NCI-H2081 treated with DMSO at 0.1 percent for 48 hours (cell line): ENCODE data around the gene PLEKHH3.
A peak's percentile ranks its signal among the peaks of the same experiment; 100 is the strongest.
"Not testable (repeated sequence)": the region's sequence is repeated elsewhere in the genome, so short reads cannot be mapped to it uniquely, and the experiment has no call there.

Experiments used
- DNase-seq: peaks from one replicate; lab custom pipeline; 2025; lab: John Stamatoyannopoulos, UW

PLEKHH3 gene

DNA sequence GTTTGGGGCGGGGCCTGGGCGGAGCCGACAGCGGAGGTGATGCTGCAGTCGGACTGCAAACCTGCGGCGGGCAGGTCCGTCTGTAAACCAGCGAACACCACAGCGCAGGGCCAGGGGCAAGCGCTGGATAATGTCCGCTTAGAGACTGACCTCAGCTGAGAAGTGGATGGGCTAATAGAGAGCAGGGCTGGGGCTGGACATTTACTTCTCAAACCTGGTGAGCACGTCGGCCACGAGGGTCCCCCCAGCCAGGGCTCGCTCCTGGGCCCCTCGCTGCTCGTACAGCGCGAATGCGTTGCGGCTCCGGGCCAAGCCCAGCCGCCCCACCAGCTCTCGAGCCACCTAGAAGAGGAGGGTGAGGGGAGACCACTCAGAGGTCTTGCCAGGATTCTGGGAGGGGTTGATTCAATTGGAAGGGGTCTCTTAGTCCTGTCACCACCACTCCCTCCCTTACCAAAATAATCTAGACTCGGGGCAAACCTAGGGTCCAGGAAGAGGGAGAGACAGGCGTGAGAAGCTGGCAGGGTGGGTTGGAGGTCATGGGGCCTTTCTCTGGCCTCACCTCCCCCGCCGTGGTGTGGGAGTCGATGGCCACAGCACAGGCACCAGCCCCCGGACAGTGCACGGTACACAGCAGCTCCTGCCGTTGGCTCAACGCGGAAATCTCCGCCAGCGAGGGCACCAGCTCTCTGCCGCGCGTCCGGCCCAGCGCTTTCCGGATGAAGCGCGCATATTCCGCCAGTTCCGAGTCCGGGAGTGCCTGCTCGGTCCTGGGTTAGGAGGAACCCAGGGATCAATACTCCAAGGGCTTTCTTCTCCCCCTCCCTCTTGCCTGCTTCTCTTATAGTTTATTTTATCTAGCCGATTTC, 5.8 kb downstream of the PLEKHH3 start:
- DNase-seq: no peak

DNA sequence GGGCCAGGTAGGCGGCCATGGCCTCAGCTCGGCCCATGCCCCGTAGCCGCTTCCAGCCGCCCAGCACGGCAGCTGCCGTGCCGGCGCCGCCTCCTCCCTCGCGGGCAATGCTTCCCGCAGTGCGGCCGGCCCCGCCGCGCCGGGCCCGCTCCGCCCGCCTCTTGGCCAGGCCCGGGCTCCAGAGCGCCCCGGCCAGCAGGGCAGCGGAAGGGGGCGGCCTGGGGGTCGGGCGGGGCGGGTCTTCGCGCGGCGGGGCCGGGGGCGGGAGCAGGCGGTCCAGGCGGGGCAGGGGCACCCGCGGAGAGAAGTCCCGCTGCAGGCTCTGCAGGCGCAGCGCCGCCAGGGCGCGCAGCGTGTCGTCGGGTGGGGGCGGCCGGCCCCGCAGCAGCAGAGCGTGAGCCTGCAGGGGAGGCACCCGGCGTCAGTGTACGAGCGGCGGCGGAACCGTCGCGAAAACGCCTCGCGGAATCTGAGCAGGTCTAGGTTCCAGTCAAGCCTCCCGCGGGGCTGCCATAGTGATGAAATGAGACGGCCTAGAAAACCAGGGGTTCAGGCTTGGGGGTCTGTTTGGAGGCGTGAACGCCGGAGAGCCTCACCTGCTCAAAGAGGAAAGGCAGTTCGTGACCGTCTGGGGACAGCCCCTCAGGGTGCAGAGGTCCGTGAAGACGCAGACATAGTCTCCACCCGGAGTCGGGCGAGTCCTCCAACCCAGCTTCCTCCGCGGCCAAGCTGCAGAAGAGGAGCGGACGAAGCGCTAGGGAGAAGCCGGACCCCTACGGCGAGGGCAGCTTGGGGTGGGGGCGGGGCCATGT, 6.6 kb downstream of the PLEKHH3 start:
- DNase-seq: no peak

- DNase-seq: no peak
Observed at GRCh38 chr17:42669705-42669976, 7.2 kb downstream of the PLEKHH3 start.

DNA sequence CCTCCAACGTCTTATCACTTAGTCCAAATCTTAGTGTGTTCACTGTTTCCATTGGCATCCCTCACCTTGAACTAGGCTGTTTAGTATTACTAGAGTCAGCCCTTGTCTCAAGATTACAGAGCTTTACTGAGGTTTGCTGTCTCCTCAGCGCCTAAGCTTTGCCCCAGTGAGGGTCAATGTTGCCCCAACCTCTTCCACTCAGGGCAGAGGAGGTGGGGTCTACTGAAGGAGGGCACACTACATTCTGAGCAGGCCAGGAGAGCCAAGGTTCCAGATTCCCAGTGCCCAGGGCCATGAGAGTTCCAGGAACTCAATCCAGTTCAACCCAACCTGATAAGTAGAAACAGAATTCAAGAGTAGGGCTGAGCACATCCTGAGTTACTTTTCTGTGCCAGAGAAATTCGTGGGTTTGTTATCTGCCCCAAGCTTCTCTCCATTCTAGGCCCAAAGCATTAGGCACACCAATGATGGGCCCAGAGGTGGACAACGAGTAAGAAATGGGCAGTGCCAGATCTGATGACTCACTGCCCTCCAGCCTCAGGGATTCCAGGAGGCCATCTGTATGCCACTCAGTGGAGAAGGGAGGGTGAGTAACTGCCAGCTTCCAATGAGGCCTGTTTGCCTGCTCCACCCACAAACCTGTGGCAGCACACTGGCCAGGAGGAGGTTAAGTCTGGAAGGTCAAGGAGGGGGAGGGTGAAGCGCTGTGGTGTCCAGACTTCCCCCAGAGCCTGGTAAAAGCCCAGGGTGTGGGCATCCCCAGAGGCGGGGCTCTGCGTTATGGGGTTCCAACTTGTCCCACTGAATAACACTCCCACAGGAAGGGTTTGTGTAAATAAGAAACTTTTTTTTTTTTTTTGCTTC, 9.5 kb downstream of the PLEKHH3 start:
- no peak for DNase-seq

GRCh38 chr17:42666126-42666525, 10.7 kb downstream of the PLEKHH3 start:
- not testable (repeated sequence) for DNase-seq

GRCh38 chr17:42665581-42666001, 11.2 kb downstream of the PLEKHH3 start:
- no peak for DNase-seq

- DNase-seq: no peak
Observed at GRCh38 chr17:42660692-42661345, 16.0 kb downstream of the PLEKHH3 start.

- DNase-seq: not testable (repeated sequence)
Observed at GRCh38 chr17:42659932-42660274, 16.9 kb downstream of the PLEKHH3 start.

DNA sequence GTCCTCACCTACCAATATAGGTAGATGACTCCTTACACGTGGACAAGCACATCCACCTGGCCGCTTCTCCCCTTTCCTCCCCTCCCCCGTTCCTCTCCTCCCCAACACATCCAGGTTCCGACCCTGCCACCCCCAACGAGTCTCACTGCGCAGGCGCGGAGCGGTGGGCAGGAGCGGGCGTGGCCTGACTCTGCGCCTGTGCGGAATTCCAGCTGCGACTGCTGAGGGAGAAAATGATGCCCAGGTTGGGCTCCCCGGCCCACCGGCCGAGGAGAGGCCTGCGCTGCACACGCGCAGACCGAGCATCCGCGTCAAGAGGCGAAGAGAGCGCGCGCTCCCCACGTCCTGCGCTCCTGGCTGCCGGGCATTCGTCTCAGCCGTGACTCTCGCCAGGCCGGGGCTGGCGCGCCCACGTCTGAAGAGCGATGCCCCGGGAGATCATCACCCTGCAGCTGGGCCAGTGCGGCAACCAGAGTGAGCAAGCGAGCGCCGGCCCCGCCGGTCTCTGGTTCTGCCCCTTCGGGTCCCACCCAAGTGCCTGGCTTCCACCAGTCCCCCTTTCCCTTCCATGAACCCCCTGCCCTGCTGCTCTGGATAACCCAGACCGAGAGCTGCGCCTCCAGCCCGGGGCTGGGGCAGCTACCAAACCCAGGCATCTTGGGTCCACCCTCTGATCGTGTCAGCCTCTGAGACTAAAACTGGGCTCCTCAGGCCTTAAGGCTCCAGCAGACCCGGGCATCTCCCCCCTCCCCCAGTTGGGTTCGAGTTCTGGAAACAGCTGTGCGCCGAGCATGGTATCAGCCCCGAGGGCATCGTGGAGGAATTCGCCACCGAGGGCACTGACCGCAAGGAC, 17.5 kb downstream of the PLEKHH3 start, which contains the start of gene TUBG2:
Gene TUBG2, plus strand, starts transcription at position 206 of the 853 bp plus-strand sequence. Its CDS starts 220 bp downstream, at position 426.
- peak; percentile 80 for DNase-seq

DNA sequence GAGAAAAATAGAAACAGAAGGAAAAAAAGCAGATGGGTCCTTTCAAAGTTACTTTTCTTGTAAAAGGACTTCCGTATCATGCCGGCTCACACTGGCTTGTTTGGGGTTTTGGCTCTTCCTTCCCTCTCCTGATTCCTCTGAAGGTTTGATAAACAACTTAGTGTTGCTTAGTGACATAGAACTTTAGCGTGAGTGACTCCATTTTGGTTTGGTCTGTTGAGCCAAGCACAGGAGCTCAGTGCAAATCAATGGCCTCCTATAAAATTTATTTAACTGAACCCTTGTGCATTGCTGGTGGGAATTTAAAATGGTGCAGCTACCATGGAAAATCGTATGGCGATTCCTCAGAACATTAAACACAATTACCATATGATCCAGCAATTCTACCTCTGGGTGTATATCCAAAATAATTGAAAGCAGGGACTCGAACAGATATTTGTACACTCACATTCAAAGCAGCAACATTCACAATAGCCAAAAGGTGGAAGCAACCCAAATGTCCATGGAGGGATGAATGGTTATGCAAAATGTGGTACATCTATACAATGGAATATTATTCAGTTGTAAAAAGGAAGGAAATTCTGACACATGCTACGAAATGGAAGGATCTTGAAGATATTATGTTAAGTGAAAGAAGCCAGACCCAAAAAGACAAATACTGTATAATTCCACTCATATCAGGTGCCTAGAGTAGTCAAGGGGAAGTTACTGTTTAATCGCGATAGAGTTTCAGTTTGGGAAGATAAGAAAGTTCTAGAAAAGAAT, 18.8 kb downstream of the PLEKHH3 start:
- no peak for DNase-seq

DNA sequence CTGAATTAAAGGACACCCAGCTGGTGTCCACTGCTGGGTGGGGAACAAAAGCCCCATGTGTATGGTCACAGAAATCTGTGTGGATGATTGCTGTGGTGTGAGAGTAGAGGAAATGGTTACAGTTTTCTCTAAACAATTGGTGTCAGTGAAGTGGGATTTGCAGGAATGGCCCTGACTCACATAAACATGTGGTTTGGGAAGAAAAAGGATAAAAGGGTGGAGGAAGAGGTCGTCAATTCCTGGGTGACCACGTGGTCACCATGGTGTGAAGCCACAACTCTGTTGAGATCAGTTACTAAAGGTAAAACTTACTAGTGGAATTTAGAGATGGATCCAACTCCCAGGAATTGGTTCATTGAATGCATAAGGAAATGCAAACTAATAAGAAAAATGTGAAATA, 21.3 kb downstream of the PLEKHH3 start:
- DNase-seq: no peak

GRCh38 chr17:42653179-42654124, 23.3 kb downstream of the PLEKHH3 start:
- DNase-seq: no peak

GRCh38 chr17:42651392-42651791, 25.4 kb downstream of the PLEKHH3 start:
- no peak for DNase-seq

GRCh38 chr17:42647778-42648177, 29.0 kb downstream of the PLEKHH3 start:
- no peak for DNase-seq

DNA sequence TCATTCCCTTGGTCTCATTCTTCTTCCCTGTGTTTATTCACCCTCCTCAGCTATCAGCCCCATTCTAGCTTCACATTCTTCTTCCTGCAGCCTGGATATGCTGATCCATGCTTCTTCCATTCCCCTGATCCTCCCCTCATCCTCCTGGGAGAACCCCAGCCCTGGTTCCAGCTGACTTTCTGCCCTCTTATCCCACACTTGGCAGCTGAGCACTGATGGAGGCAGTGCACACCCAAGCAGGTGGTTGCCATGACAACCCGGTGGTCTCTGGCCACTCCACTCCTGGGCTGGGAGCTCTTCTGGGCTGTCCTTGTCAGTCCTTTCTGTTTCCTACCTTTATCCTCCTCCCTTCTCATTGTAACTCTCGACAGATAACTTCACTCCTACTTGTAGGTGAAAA, 34.5 kb downstream of the PLEKHH3 start:
- no peak for DNase-seq

- DNase-seq: no peak
Observed at GRCh38 chr17:42640121-42640520, 36.7 kb downstream of the PLEKHH3 start.

GRCh38 chr17:42639525-42640113, 37.2 kb downstream of the PLEKHH3 start:
- no peak for DNase-seq

DNA sequence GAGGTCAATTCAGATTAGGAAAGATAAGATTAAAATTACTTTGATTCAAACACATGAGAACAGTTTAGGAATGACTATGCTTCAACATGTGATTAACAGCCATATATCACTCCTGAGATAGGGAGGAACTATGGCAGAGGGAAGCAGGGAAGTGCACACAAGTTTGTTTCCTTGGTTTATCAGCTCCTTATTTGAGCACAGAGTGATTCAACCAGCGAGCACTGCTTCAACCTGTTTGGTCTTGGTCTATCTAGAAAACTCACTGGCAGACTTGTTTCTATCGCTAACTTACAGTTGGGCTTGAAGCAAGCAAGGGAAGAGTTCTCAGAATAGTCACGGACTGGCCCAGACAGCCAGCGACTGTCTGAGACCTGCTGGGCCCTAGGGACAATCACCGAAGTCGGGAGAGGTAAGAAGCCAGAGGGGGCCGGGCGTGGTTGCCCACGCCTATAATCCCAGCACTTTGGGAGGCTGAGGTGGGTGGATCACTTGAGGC, 43.8 kb downstream of the PLEKHH3 start:
- DNase-seq: no peak
